GM12872 (cell line): ENCODE measurements around the gene OR1S1.

Experiments used
- TF ChIP-seq, protein P1 (sequence below): IDR thresholded peaks from 3 replicates; pipeline ENCODE4 v1.5.1; 2011; ENCODE audit warnings: low read depth, mild to moderate bottlenecking, low read length, moderate library complexity; ENCODE audit not compliant: insufficient read depth

OR1S1 gene

DNA sequence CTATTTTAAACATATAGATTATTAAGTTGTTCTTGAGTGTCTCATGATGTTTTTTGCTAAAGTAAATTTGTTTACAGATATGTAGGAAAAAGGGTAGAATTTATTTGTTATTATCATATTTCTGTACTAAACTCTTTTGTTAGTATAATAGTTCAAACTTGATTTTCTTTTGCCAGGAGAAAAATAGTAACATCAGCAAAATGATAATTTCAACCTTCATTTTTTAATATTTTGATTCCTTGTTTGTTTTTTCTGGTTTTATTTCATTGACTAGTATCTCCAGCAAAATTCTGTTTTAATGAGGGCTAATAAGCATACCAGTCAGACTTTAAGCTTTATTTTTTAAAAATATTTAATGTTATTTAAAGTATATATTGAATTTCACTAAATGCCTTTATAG lies 4.0 kb downstream of the OR1S1 start:
- TF ChIP-seq, protein P1, sequence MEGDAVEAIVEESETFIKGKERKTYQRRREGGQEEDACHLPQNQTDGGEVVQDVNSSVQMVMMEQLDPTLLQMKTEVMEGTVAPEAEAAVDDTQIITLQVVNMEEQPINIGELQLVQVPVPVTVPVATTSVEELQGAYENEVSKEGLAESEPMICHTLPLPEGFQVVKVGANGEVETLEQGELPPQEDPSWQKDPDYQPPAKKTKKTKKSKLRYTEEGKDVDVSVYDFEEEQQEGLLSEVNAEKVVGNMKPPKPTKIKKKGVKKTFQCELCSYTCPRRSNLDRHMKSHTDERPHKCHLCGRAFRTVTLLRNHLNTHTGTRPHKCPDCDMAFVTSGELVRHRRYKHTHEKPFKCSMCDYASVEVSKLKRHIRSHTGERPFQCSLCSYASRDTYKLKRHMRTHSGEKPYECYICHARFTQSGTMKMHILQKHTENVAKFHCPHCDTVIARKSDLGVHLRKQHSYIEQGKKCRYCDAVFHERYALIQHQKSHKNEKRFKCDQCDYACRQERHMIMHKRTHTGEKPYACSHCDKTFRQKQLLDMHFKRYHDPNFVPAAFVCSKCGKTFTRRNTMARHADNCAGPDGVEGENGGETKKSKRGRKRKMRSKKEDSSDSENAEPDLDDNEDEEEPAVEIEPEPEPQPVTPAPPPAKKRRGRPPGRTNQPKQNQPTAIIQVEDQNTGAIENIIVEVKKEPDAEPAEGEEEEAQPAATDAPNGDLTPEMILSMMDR = no peak

DNA sequence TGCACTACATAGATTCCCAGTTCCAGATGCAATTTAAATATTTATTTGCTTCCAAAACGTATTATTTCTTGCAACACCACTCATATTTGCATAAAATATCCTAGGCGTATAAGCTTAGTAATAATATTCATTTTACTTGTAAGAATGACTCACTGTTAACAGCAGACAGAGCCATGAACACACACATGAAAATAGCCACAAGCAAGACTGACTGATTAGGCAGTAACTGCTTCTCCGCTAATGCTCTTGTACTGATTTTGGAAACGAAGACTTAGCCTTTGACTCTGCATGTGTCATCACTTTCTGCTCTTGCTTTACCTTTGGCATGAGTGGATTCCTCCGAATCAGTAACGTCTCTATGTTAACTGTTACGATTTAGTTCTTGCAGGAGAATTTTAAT lies 10.2 kb downstream of the OR1S1 start:
- TF ChIP-seq, protein P1 = no peak

DNA sequence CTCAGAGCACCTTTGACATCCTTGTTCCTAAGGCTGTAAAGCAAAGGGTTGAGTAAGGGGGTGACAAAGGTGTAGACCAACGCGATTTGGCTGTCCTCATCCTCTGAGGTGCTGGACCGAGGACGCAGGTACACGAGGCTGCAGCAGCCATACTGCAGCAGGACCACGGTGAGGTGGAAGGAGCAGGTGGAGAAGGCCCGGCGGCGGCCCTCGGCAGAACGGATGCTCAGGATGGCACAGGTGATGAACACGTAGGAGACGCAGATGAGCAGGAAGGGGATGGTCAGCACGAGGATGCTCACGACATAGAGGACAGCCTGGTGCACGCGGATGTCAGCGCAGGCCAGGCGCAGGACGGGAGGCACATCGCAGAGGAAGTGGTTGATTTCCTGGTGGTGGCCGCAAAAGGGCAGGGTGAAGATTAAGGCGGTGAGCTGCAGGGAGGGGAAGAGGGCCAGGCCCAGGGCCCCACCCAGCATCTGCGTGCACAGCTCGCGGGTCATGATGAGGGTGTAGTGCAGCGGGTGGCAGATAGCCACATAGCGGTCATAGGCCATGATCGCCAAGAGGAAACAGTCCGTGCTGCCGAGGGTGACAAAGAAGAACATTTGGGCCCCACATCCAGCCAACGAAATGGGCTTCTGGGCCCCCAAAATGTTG lies 15.6 kb downstream of the OR1S1 start:
- TF ChIP-seq, protein P1 = no peak

DNA sequence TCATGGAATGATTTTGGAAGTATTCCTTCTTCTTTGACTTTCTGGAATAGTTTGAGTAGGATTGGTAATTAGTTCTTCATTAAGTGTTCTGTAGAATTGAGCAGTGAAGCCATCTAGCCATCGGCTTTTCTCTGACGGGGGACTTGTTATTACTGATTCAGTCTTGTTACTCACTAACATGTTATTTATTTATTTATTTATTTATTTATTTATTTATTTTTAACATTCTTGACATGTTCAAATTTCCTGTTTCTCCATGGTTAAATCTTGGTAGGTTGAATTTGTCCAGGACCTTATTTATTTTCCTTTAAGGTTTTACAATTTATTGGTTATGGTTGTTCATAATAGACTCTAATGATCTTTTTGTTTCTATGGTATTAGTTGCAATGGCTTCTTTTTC lies 31.4 kb downstream of the OR1S1 start:
- TF ChIP-seq, protein P1 = no peak

DNA sequence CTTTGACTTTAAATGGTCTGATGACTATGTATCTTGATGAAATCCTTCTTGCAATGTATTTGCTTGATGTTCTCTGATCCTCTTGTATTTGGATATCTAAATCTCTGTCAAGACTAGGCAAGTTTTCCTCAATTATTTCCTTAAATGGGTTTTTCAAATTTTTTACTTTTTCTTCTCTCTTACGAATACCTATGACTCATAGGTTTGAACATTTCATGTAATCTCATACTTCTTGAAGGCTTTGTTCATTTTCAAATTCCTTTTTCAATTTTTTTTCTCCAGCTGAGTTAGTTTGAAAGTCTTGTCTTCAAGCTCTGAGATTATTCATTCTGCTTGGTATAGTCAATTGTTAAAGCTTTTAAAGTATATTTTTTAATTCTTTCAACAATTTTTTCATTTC lies 42.4 kb downstream of the OR1S1 start:
- TF ChIP-seq, protein P1 = no peak

DNA sequence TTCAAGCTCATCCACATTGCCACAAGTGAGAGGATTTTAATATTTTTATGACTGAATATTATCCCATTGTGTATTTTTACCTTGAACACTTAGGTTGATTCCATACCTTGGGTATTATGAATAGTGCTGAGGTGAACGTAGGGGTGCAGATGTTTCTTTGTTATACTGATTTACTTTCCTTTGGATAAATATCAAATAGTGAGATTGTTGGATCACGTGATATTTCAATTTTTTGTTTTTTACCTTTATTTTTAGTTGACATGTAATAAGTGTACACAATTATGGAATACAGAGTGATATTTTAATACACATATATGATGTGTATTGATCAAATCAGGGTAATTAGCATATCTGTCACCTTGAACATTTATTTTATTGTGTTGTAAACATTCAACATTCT lies 47.5 kb downstream of the OR1S1 start:
- TF ChIP-seq, protein P1 = no peak
